K562 (cell line): Measurements from ENCODE around the gene PUM1. TPM values are rescaled to one million over a fixed set of nuclear protein-coding genes. Genes with fewer than 3 reads are reported as not detected.

Experiments
- ATAC-seq: fragments of 200-7000 bp; cut with Tn5 transposase; 3 replicates; pipeline ENCODE4 v1.9.1; 2020; ENCODE audit warnings: moderate library complexity
- BruUV-seq: library from RNA; stranded (reverse); fragments of 400-500 nt; replicated peaks from 2 replicates; lab custom pipeline; 2021; lab: Mats Ljungman, UMichigan
- CTCF ChIA-PET: fragments of 300-600 bp; formaldehyde crosslinking; extraction: SDS; loops from one replicate; lab custom pipeline; 2021; ENCODE audit warnings: low intra/inter-chr PET ratio; lab: Yijun Ruan, JAX
- POLR2A ChIA-PET: fragments of 300-600, 350-650 bp; sonication (Branson Sonifier 250); formaldehyde crosslinking; extraction: SDS; loops from one replicate; lab custom pipeline; 2021; ENCODE audit warnings: antibody characterized with exemption, inconsistent platforms; lab: Yijun Ruan, JAX
- DNase-seq, 4 experiments: peaks; one replicate each; pipeline versions ENCODE4 v3.0.0 to v3.0.0-alpha.2; 2011 to 2018; ENCODE audit warnings: low spot score in 3 of 4, mixed read lengths in 3 of 4; ENCODE audit errors: extremely low read depth in 1 of 4
- FAIRE-seq: peaks from 2 replicates; lab custom pipeline; 2011; peaks lifted over from hg19 to GRCh38; lab: Jason Lieb, UNC
- H2AFZ ChIP-seq: 2 replicates; pipeline ENCODE4 v1.6.0; 2011; ENCODE audit warnings: low read depth, low read length, control low read depth, inconsistent platforms
- H3K27ac ChIP-seq: fragments of 200-600 bp; 3 replicates; pipeline ENCODE4 v1.8.0; 2011; ENCODE audit warnings: low read depth, mild to moderate bottlenecking, control low read depth, inconsistent platforms, low read length, moderate library complexity, mixed read lengths; ENCODE audit errors: extremely low read depth
- H3K27me3 ChIP-seq, 2 experiments: fragments of 300-600 bp in 1 of 2; 2 replicates in 1 of 2; 3 replicates in 1 of 2; pipeline versions ENCODE4 v1.6.0 to v1.8.0; 2011; ENCODE audit warnings: inconsistent platforms in 2 of 2, low read length in 2 of 2, mild to moderate bottlenecking in 1 of 2, mixed read lengths in 1 of 2, moderate library complexity in 1 of 2; ENCODE audit not compliant: control insufficient read depth in 2 of 2, insufficient read depth in 2 of 2
- H3K36me3 ChIP-seq: fragments of 300-600 bp; 3 replicates; pipeline ENCODE4 v1.8.0; 2011; ENCODE audit warnings: mild to moderate bottlenecking, low read length, inconsistent platforms; ENCODE audit not compliant: control insufficient read depth, insufficient read depth
- H3K4me1 ChIP-seq, 2 experiments: fragments of 200-600 bp in 1 of 2; replicated peaks in 1 of 2; 2 replicates in 1 of 2; 3 replicates in 1 of 2; pipeline versions ENCODE4 v1.5.1 to v1.8.0; 2011; ENCODE audit warnings: inconsistent platforms in 2 of 2, low read length in 2 of 2, mild to moderate bottlenecking in 1 of 2, mixed read lengths in 1 of 2, moderate library complexity in 1 of 2; ENCODE audit not compliant: control insufficient read depth in 2 of 2, insufficient read depth in 2 of 2
- H3K4me2 ChIP-seq: 2 replicates; pipeline ENCODE4 v1.6.1; 2011; ENCODE audit warnings: low read length, control low read depth, inconsistent platforms, mixed read lengths; ENCODE audit not compliant: insufficient read depth
- H3K4me3 ChIP-seq: fragments of 200-600 bp; sonication (generic), shearing (Covaris generic); 2 replicates; pipeline ENCODE4 v1.5.1; 2016; ENCODE audit warnings: control low read depth, inconsistent platforms
- H3K79me2 ChIP-seq: fragments of 200-600 bp; 3 replicates; pipeline ENCODE4 v1.8.0; 2011; ENCODE audit warnings: low read length, inconsistent platforms; ENCODE audit not compliant: control insufficient read depth, insufficient read depth
- H3K9ac ChIP-seq, 2 experiments: 2 replicates each; pipeline versions ENCODE4 v1.6.0 to v1.6.1; 2011; ENCODE audit warnings: low read depth in 2 of 2, low read length in 2 of 2, control low read depth in 1 of 2, inconsistent platforms in 1 of 2, mild to moderate bottlenecking in 1 of 2, mixed read lengths in 1 of 2; ENCODE audit not compliant: insufficient read depth in 1 of 2
- H3K9me1 ChIP-seq: one replicate; pipeline ENCODE4 v1.6.0; 2011; ENCODE audit warnings: inconsistent platforms, mild to moderate bottlenecking, low read length, moderate library complexity; ENCODE audit not compliant: control insufficient read depth, insufficient read depth
- H3K9me3 ChIP-seq: replicated peaks from 2 replicates; pipeline ENCODE4 v1.5.1; 2011; ENCODE audit warnings: low read depth, low read length, inconsistent platforms; ENCODE audit not compliant: control insufficient read depth, insufficient read depth
- H4K20me1 ChIP-seq: replicated peaks from 2 replicates; pipeline ENCODE4 v1.6.1; 2011; ENCODE audit warnings: low read length, inconsistent platforms, mixed read lengths; ENCODE audit not compliant: control insufficient read depth, insufficient read depth
- ATF6 ChIP-seq: sonication (generic); formaldehyde crosslinking; IDR thresholded peaks from 2 replicates; pipeline ENCODE4 v1.4.0; 2020; ENCODE audit warnings: mild to moderate bottlenecking, missing genetic modification reagents
- BMI1 ChIP-seq: fragments of 150-350 bp; IDR thresholded peaks from 2 replicates; pipeline ENCODE4 v1.6.1; 2014; ENCODE audit warnings: low read length
- ELF4 ChIP-seq: fragments of 450-650 bp; formaldehyde crosslinking; IDR thresholded peaks from 2 replicates; pipeline ENCODE4 v1.4.0; 2022; ENCODE audit warnings: missing genetic modification characterization
- GATA2 ChIP-seq: sonication (generic); formaldehyde crosslinking; IDR thresholded peaks from 2 replicates; pipeline ENCODE4 v1.4.0; 2020; ENCODE audit warnings: mild to moderate bottlenecking, missing genetic modification reagents
- GATAD2A ChIP-seq: fragments of 450-650 bp; IDR thresholded peaks from 2 replicates; pipeline ENCODE4 v1.6.1; 2017
- HNRNPK ChIP-seq: fragments of 200-400 bp; formaldehyde crosslinking; IDR thresholded peaks from one replicate; pipeline ENCODE4 v1.6.1; 2018; ENCODE audit warnings: mild to moderate bottlenecking, low read depth, low read length; ENCODE audit not compliant: poor library complexity, severe bottlenecking
- NFE2 ChIP-seq: IDR thresholded peaks from 2 replicates; pipeline ENCODE4 v1.6.1; 2014; ENCODE audit warnings: antibody characterized with exemption, low read depth
- OTX1 ChIP-seq: fragments of 450-650 bp; formaldehyde crosslinking; IDR thresholded peaks from 2 replicates; pipeline ENCODE4 v1.4.0; 2022; ENCODE audit warnings: mild to moderate bottlenecking
- PHF20 ChIP-seq: fragments of 450-650 bp; IDR thresholded peaks from 2 replicates; pipeline ENCODE4 v1.6.1; 2018; ENCODE audit not compliant: partially characterized antibody
- RBM34 ChIP-seq: fragments of 200-400 bp; formaldehyde crosslinking; IDR thresholded peaks from 2 replicates; pipeline ENCODE4 v1.6.1; 2018; ENCODE audit warnings: low read length, borderline replicate concordance; ENCODE audit not compliant: insufficient read depth
- RFX1 ChIP-seq: fragments of 450-650 bp; IDR thresholded peaks from 2 replicates; pipeline ENCODE4 v1.6.1; 2016; ENCODE audit warnings: mild to moderate bottlenecking, moderate library complexity
- SMARCA5 ChIP-seq: fragments of 450-650 bp; IDR thresholded peaks from 2 replicates; pipeline ENCODE4 v1.6.1; 2016
- THRB ChIP-seq: fragments of 450-650 bp; formaldehyde crosslinking; conservative IDR thresholded peaks from 2 replicates; pipeline ENCODE4 v1.4.0; 2022; ENCODE audit warnings: mild to moderate bottlenecking, missing genetic modification characterization
- ZNF197 ChIP-seq: fragments of 200-800 bp; sonication (Bioruptor generic); IDR thresholded peaks from 2 replicates; pipeline ENCODE4 v1.6.1; 2016; ENCODE audit warnings: low read depth, missing genetic modification characterization, missing compliant biosample characterization
- ZNF778 ChIP-seq: fragments of 450-650 bp; formaldehyde crosslinking; IDR thresholded peaks from 2 replicates; pipeline ENCODE4 v1.4.0; 2020; ENCODE audit warnings: mild to moderate bottlenecking, moderate library complexity
- ZNF830 ChIP-seq: fragments of 250-450 bp; sonication (Bioruptor Pico); IDR thresholded peaks from 2 replicates; pipeline ENCODE4 v1.5.0; 2021; ENCODE audit warnings: mild to moderate bottlenecking
- WGBS: fragments of 100-300 bp; shearing (Covaris generic); methylation state at CpG from one replicate; pipeline ENCODE4 v1.1.6; 2016; ENCODE audit warnings: low coverage, mixed read lengths; ENCODE audit not compliant: insufficient coverage; ENCODE audit errors: missing lambda C conversion rate; 5-methylcytosine and 5-hydroxymethylcytosine counted together
- in situ Hi-C: fragments of 300-500 bp; cut with MboI; formaldehyde crosslinking; loops from 4 replicates; pipeline ENCODE4 v1.15.0; 2018; ENCODE audit warnings: inconsistent platforms, mixed read lengths
- intact Hi-C: fragments of 100-400 bp; cut with micrococcal nuclease; formaldehyde crosslinking; loops from 2 replicates; pipeline ENCODE4 v1.14.2; 2022
- polyA plus RNA-seq, 8 experiments: library from polyadenylated mRNA; depleted of rRNA in 4 of 8; stranded (reverse) in 5 of 8; unstranded in 3 of 8; fragments of >200 nt; fragmentation: Nextera tagmentation in 2 of 8; fragmentation: Illumina TruSeq in 1 of 8; extraction: Ambion mirVana in 2 of 8; extraction: Trizol in 1 of 8; gene quantifications; 2 replicates each; pipeline versions ENCODE4 v1.2.1 to v1.2.3, GENCODE V29; 2011 to 2014; ENCODE audit warnings: inconsistent platforms in 1 of 8, missing spikeins in 1 of 8
- total RNA-seq, 7 experiments: library from RNA; depleted of rRNA in 6 of 7; stranded (reverse); fragments of >200 nt in 6 of 7; fragmentation: Illumina TruSeq in 2 of 7; extraction: Trizol in 2 of 7; gene quantifications; 2 replicates each; pipeline versions ENCODE4 v1.2.1 to v1.2.3, GENCODE V29; 2011 to 2021; ENCODE audit warnings: low replicate concordance in 1 of 7
- TF ChIP-seq, protein P1 (sequence below): fragments of 250-450 bp; sonication (Bioruptor Pico); IDR thresholded peaks from 2 replicates; pipeline ENCODE4 v1.8.0; 2021; ENCODE audit warnings: mild to moderate bottlenecking, moderate library complexity
- TF ChIP-seq, protein P2 (sequence below): fragments of 450-650 bp; formaldehyde crosslinking; IDR thresholded peaks from 2 replicates; pipeline ENCODE4 v1.4.0; 2022; ENCODE audit warnings: missing genetic modification characterization

Gene PUM1
- total and polyA plus RNA-seq, 9 of the 15 experiments (the other 6 are each of a cell fraction or from before 2014, with no cell fraction given): 37.7 to 104 (median 55.7) TPM

GRCh38 chr1:30893776-30894507, 171.6 kb downstream of the PUM1 start:
- in situ Hi-C loops: no loop called here
- no TSS peak for BruUV-seq
- no peak overlapping the region for H3K4me2 ChIP-seq
- H4K20me1 ChIP-seq: no peaks in the 10 kb centered on the region; the same call in 1 of the 2 replicates
- 0 out of 3 replicates have a peak, but pooled peaks cover 13% of the 10 kb centered on the region for H3K79me2 ChIP-seq
- WGBS: 82% methylated on average over 9 of the region's 9 CpGs
- intact Hi-C loops: no loop called here
- H3K27ac ChIP-seq: no peak overlapping the region; the same call in 2 of the 3 replicates
- FAIRE-seq (no peak), DNase-seq (no peak), ATAC-seq (no peak)
- peaks cover 3% of the 10 kb centered on the region; the same call in 1 of the 3 replicates for H3K36me3 ChIP-seq
- H3K9me3 ChIP-seq: no peaks in the 10 kb centered on the region; the same call in 1 of the 2 replicates
- POLR2A ChIA-PET: no interaction called here
- H3K27me3 ChIP-seq: no peaks in the 10 kb centered on the region
- peaks cover 47 to 60% of the 10 kb centered on the region in 2 experiments for H3K4me1 ChIP-seq
- no peak overlapping the region for H3K4me3 ChIP-seq
- CTCF ChIA-PET: no interaction called here
- no peak overlapping the region for H2AFZ ChIP-seq
- H3K9me1 ChIP-seq: peaks cover 3% of the 10 kb centered on the region
- no peak overlapping the region; a peak in 1 of 4 replicates for H3K9ac ChIP-seq
- TF ChIP-seq ATF6 (CRISPR knock-in tag) (no peak), NFE2 (no peak), BMI1 (no peak), ZNF830 (CRISPR knock-in tag) (no peak), SMARCA5 (0 out of 2 replicates have a peak, but pooled peaks have one; percentile 37), HNRNPK (no peak), RFX1 (no peak), ELF4 (0 out of 2 replicates have a peak, but pooled peaks have one; percentile 28), PHF20 (peak; percentile 34), ZNF197 (CRISPR knock-in tag) (no peak), ZNF778 (CRISPR knock-in tag) (no peak), THRB (CRISPR knock-in tag) (peak; percentile 81), OTX1 (CRISPR knock-in tag) (no peak), RBM34 (no peak), GATAD2A (peak; percentile 81), GATA2 (CRISPR knock-in tag) (no peak)
- TF ChIP-seq, protein P1, sequence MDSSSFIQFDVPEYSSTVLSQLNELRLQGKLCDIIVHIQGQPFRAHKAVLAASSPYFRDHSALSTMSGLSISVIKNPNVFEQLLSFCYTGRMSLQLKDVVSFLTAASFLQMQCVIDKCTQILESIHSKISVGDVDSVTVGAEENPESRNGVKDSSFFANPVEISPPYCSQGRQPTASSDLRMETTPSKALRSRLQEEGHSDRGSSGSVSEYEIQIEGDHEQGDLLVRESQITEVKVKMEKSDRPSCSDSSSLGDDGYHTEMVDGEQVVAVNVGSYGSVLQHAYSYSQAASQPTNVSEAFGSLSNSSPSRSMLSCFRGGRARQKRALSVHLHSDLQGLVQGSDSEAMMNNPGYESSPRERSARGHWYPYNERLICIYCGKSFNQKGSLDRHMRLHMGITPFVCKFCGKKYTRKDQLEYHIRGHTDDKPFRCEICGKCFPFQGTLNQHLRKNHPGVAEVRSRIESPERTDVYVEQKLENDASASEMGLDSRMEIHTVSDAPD (CRISPR knock-in tag): no peak
- TF ChIP-seq, protein P2, sequence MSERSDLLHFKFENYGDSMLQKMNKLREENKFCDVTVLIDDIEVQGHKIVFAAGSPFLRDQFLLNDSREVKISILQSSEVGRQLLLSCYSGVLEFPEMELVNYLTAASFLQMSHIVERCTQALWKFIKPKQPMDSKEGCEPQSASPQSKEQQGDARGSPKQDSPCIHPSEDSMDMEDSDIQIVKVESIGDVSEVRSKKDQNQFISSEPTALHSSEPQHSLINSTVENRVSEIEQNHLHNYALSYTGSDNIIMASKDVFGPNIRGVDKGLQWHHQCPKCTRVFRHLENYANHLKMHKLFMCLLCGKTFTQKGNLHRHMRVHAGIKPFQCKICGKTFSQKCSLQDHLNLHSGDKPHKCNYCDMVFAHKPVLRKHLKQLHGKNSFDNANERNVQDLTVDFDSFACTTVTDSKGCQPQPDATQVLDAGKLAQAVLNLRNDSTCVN (CRISPR knock-in tag): peak; percentile 93
